Left ventricle myocardium inferior (tissue), 1 donor: ENCODE measurements around the gene PLXNA4. TPM values are rescaled to one million over a fixed set of nuclear protein-coding genes. Genes with fewer than 3 reads are reported as not detected.

ENCODE experiments used
- DNase-seq: peaks from one replicate; pipeline ENCODE4 v3.0.0-alpha.2; 2020
- H3K27ac ChIP-seq: fragments of 200-600 bp; replicated peaks from 2 replicates; pipeline ENCODE4 v1.8.0; 2021
- H3K27me3 ChIP-seq: fragments of 200-600 bp; 2 replicates; pipeline ENCODE4 v1.8.0; 2021; ENCODE audit warnings: low read depth
- H3K36me3 ChIP-seq: fragments of 200-600 bp; 2 replicates; pipeline ENCODE4 v1.8.0; 2021
- H3K4me1 ChIP-seq: fragments of 200-600 bp; 2 replicates; pipeline ENCODE4 v1.8.0; 2021
- H3K4me3 ChIP-seq: fragments of 200-600 bp; 2 replicates; pipeline ENCODE4 v1.8.0; 2021; ENCODE audit warnings: mild to moderate bottlenecking, moderate library complexity
- H3K9me3 ChIP-seq: fragments of 200-600 bp; replicated peaks from 2 replicates; pipeline ENCODE4 v1.8.0; 2021
- CTCF ChIP-seq: fragments of 200-600 bp; IDR thresholded peaks from 2 replicates; pipeline ENCODE4 v1.8.0; 2021; ENCODE audit warnings: antibody characterized with exemption, mild to moderate bottlenecking, borderline replicate concordance
- intact Hi-C: fragments of 100-400 bp; cut with micrococcal nuclease; formaldehyde crosslinking; loops from one replicate; pipeline ENCODE4 v1.11.0; 2022
- total RNA-seq: library from RNA; stranded (reverse); fragmentation: NEBNext Ultra II Directional; extraction: Animal tissue kit (Norgen Biotek cat#: 25700); gene quantifications from one replicate; pipeline ENCODE4 v1.2.1, GENCODE V29; 2021
- donor health status: DM: no; HTN: yes; CAD: no; lungs with severe emphysema.

Gene PLXNA4
- total RNA-seq, 1 donor from 2014 or later = 18.1 TPM

- Histone ChIP-seq H3K36me3 (no peaks in the 10 kb centered on the region), H3K4me3 (no peak overlapping the region), H3K27me3 (no peaks in the 10 kb centered on the region), H3K4me1 (no peaks in the 10 kb centered on the region), H3K27ac (no peak overlapping the region), H3K9me3 (no peaks in the 10 kb centered on the region)
- intact Hi-C loops = no loop called here
- TF ChIP-seq CTCF = no peak
- no peak for DNase-seq
These were observed 17.5 kb downstream of the PLXNA4 start for GRCh38 chr7:132558815-132559214.

- no peak for TF ChIP-seq CTCF
- no peaks in the 10 kb centered on the region for H3K4me1 ChIP-seq
- H3K4me3 ChIP-seq = no peak overlapping the region
- no peak for DNase-seq
- H3K27ac ChIP-seq = no peak overlapping the region
- no peaks in the 10 kb centered on the region for H3K27me3 ChIP-seq
- intact Hi-C loops = no loop called here
- no peaks in the 10 kb centered on the region for H3K36me3 ChIP-seq
- no peaks in the 10 kb centered on the region for H3K9me3 ChIP-seq
These were observed 18.7 kb downstream of the PLXNA4 start for GRCh38 chr7:132557489-132558044.

GRCh38 chr7:132554446-132554845 is 21.8 kb downstream of the PLXNA4 start:
- H3K9me3 ChIP-seq = peaks cover 19% of the 10 kb centered on the region
- H3K27me3 ChIP-seq = no peaks in the 10 kb centered on the region
- no peak for DNase-seq
- H3K36me3 ChIP-seq = peaks cover 8% of the 10 kb centered on the region
- intact Hi-C loops = no loop called here
- H3K27ac ChIP-seq = no peak overlapping the region
- no peaks in the 10 kb centered on the region for H3K4me1 ChIP-seq
- TF ChIP-seq CTCF = no peak
- no peak overlapping the region for H3K4me3 ChIP-seq

- intact Hi-C loops = no loop called here
These were observed 23.2 kb downstream of the PLXNA4 start for GRCh38 chr7:132553031-132553430.

GRCh38 chr7:132551886-132552285 is 24.4 kb downstream of the PLXNA4 start:
- Histone ChIP-seq H3K4me1 (peaks cover 7% of the 10 kb centered on the region), H3K27me3 (no peaks in the 10 kb centered on the region), H3K27ac (no peak overlapping the region), H3K36me3 (peaks cover 8% of the 10 kb centered on the region), H3K9me3 (peaks cover 19% of the 10 kb centered on the region), H3K4me3 (no peak overlapping the region)
- DNase-seq = no peak
- intact Hi-C loops = no loop called here
- TF ChIP-seq CTCF = no peak

More at GRCh38 chr7:132553031-132553430, 23.2 kb downstream of the PLXNA4 start:
- no peaks in the 10 kb centered on the region for H3K27me3 ChIP-seq
- no peak for DNase-seq
- peaks cover 19% of the 10 kb centered on the region for H3K9me3 ChIP-seq
- no peak for TF ChIP-seq CTCF
- no peak overlapping the region for H3K27ac ChIP-seq
- H3K36me3 ChIP-seq = peaks cover 8% of the 10 kb centered on the region
- H3K4me1 ChIP-seq = peaks cover 7% of the 10 kb centered on the region
- no peak overlapping the region for H3K4me3 ChIP-seq
